HCT116 (cell line): ENCODE data around the gene ACLY.

Experiments
- ATF3 ChIP-seq: IDR thresholded peaks from 2 replicates; pipeline ENCODE4 v1.6.1; 2012
- EZH2 ChIP-seq: fragments of 200-600 bp; sonication (generic); IDR thresholded peaks from 2 replicates; pipeline ENCODE4 v1.6.1; 2017; ENCODE audit warnings: antibody characterized with exemption, mixed run types
- EZH2phosphoT487 ChIP-seq: fragments of 200-600 bp; IDR thresholded peaks from 2 replicates; pipeline ENCODE4 v1.6.1; 2018; ENCODE audit warnings: antibody characterized with exemption, borderline replicate concordance
- POLR2A ChIP-seq: IDR thresholded peaks from 2 replicates; pipeline ENCODE4 v1.7.0; 2011; ENCODE audit warnings: borderline replicate concordance; ENCODE audit not compliant: insufficient read depth, insufficient read length; ENCODE audit errors: extremely low read depth
- RAD21 ChIP-seq: IDR thresholded peaks from 2 replicates; pipeline ENCODE4 v1.6.1; 2012; ENCODE audit warnings: low read depth, mild to moderate bottlenecking
- REST ChIP-seq: IDR thresholded peaks from 2 replicates; pipeline ENCODE4 v1.6.1; 2012; ENCODE audit warnings: low read depth
- SRF ChIP-seq: IDR thresholded peaks from 2 replicates; pipeline ENCODE4 v1.6.1; 2012; ENCODE audit warnings: low read depth
- TF ChIP-seq, protein P1 (sequence below), 3 experiments: fragments of 200-600 bp in 1 of 3; sonication (generic) in 1 of 3; IDR thresholded peaks in 2 of 3; conservative IDR thresholded peaks in 1 of 3; 2 replicates each; pipeline ENCODE4 v1.5.1; 2012 to 2017; ENCODE audit warnings: low read depth in 2 of 3, low read length in 2 of 3, antibody characterized with exemption in 1 of 3, borderline replicate concordance in 1 of 3, control low read depth in 1 of 3, mild to moderate bottlenecking in 1 of 3, mixed read lengths in 1 of 3, mixed run types in 1 of 3, moderate library complexity in 1 of 3; ENCODE audit not compliant: insufficient read depth in 1 of 3

DNA sequence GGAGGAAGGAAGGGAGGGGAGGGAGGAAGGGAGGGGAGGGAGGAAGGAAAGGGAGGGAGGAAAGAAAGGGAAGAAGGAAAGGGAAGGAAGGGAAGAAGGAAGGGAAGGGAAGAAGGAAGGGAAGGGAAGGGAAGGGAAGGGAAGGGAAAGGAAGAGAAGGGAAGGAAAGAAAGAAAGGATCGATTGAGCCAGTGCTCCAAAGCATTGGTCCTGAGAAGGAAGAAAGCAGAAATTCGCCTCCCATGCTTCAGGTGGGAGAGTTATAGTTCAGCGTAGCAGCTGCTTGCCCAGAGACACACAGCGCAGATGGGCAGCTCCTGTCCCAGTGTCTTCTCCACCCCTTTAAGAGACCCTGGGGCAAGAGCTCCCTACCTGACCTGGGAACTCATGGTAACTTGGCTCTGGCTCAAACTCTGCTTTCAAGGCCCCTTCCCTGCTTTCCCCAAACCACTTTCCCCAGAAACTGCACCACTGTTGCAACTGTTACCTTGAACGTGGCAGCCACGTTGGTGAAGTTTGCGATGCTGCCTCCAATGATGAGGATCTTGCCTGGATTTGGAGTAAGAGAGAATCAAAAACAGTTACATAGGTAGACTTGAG, 14.4 kb downstream of the ACLY start:
- TF ChIP-seq EZH2 (no peak), POLR2A (no peak), SRF (no peak), REST (no peak), ATF3 (no peak), EZH2phosphoT487 (no peak), RAD21 (no peak)
- TF ChIP-seq, protein P1, sequence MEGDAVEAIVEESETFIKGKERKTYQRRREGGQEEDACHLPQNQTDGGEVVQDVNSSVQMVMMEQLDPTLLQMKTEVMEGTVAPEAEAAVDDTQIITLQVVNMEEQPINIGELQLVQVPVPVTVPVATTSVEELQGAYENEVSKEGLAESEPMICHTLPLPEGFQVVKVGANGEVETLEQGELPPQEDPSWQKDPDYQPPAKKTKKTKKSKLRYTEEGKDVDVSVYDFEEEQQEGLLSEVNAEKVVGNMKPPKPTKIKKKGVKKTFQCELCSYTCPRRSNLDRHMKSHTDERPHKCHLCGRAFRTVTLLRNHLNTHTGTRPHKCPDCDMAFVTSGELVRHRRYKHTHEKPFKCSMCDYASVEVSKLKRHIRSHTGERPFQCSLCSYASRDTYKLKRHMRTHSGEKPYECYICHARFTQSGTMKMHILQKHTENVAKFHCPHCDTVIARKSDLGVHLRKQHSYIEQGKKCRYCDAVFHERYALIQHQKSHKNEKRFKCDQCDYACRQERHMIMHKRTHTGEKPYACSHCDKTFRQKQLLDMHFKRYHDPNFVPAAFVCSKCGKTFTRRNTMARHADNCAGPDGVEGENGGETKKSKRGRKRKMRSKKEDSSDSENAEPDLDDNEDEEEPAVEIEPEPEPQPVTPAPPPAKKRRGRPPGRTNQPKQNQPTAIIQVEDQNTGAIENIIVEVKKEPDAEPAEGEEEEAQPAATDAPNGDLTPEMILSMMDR (IDR thresholded peaks at IDR 0.05 in 2 of 3, conservative IDR thresholded peaks at IDR 0.05 in 1 of 3; ENCODE audit: borderline replicate concordance in 1 of 3, insufficient read depth in 1 of 3, low read depth in 2 of 3, low read length in 2 of 3) = no peak
